Body of pancreas (tissue), 4 donors: ENCODE results near the gene GPR4. TPM values are rescaled to one million over a fixed set of nuclear protein-coding genes. Genes with fewer than 3 reads are reported as not detected.

Experiments used
- ATAC-seq: fragments of 150-250 bp; one replicate; pipeline ENCODE4 v1.9.1; 2016
- DNase-seq, 4 donors: peaks; one replicate each; pipeline ENCODE4 v3.0.0-alpha.2; 2019
- H3K27ac ChIP-seq, 4 donors: fragments of 200-600 bp; sonication (generic); 1 replicate in 3 of 4; 2 replicates in 1 of 4; pipeline versions ENCODE4 v1.5.1 to v1.6.1; 2016 to 2019; ENCODE audit warnings: mild to moderate bottlenecking in 1 of 4, mixed read lengths in 1 of 4, moderate library complexity in 1 of 4
- H3K27me3 ChIP-seq, 2 donors: fragments of 200-600 bp; sonication (generic); one replicate each; pipeline ENCODE4 v1.6.0; 2016; ENCODE audit warnings: mild to moderate bottlenecking in 1 of 2
- H3K36me3 ChIP-seq, 2 donors: fragments of 200-600 bp; sonication (generic); replicated peaks in 1 of 2; 2 replicates each; pipeline ENCODE4 v1.5.1; 2016; ENCODE audit warnings: low read depth in 2 of 2; ENCODE audit not compliant: insufficient read depth in 1 of 2
- H3K4me1 ChIP-seq: fragments of 200-600 bp; sonication (generic); one replicate; pipeline ENCODE4 v1.6.0; 2016
- H3K4me3 ChIP-seq, 2 donors: fragments of 200-600 bp; sonication (generic); 1 replicate in 1 of 2; 2 replicates in 1 of 2; pipeline ENCODE4 v1.5.1; 2016 to 2019
- H3K9me3 ChIP-seq, 3 donors: fragments of 200-600 bp; sonication (generic); 1 replicate in 2 of 3; 2 replicates in 1 of 3; pipeline ENCODE4 v1.5.1; 2016
- POLR2A ChIP-seq, 3 donors: fragments of 450-650 bp; IDR thresholded peaks; one replicate each; pipeline ENCODE4 v1.6.1; 2016; ENCODE audit warnings: antibody characterized with exemption in 3 of 3, mild to moderate bottlenecking in 2 of 3
- WGBS, 2 donors: methylation state at CpG; one replicate each; pipeline ENCODE4 v1.1.5; 2017; 5-methylcytosine and 5-hydroxymethylcytosine counted together
- intact Hi-C: fragments of 100-400 bp; cut with DNase I; formaldehyde crosslinking; loops from one replicate; pipeline ENCODE4 v1.15.1; 2023
- total RNA-seq, 2 donors: library from RNA; depleted of rRNA; stranded (reverse); fragments of >200 nt; gene quantifications; one replicate each; pipeline ENCODE4 v1.1.0, GENCODE V29; 2016
- TF ChIP-seq, protein P1 (sequence below), 7 experiments: fragments of 450-650 bp in 4 of 7; fragments of 200-600 bp in 3 of 7; sonication (generic) in 3 of 7; IDR thresholded peaks; one replicate each; pipeline ENCODE4 v1.5.1; 2016 to 2019; ENCODE audit warnings: antibody characterized with exemption in 7 of 7

Gene GPR4
- total RNA-seq, 2 donors from 2014 or later, result 0.99 to 1.3 TPM

DNA sequence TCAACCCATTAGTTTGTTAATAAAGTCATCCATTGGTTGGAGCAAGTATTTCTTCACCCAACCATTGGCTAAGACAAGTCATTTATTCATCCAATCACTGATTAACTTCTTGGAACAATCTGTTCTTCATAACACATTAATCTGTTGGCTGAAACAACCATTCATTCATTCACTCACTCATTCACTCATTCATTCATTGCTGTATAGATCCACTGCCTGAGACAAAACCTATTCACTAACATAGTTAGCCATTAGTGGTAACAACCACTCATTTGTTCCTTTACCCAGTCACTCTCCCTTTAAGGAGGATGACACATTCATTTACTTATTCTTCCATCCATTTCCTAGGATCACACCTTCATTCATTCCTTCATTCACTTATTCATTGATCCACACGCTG is 22.0 kb upstream of the GPR4 start:
- intact Hi-C loops, result no loop called here
- TF ChIP-seq, protein P1, sequence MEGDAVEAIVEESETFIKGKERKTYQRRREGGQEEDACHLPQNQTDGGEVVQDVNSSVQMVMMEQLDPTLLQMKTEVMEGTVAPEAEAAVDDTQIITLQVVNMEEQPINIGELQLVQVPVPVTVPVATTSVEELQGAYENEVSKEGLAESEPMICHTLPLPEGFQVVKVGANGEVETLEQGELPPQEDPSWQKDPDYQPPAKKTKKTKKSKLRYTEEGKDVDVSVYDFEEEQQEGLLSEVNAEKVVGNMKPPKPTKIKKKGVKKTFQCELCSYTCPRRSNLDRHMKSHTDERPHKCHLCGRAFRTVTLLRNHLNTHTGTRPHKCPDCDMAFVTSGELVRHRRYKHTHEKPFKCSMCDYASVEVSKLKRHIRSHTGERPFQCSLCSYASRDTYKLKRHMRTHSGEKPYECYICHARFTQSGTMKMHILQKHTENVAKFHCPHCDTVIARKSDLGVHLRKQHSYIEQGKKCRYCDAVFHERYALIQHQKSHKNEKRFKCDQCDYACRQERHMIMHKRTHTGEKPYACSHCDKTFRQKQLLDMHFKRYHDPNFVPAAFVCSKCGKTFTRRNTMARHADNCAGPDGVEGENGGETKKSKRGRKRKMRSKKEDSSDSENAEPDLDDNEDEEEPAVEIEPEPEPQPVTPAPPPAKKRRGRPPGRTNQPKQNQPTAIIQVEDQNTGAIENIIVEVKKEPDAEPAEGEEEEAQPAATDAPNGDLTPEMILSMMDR (IDR thresholded peaks at IDR 0.05), result no peak
- TF ChIP-seq POLR2A (IDR thresholded peaks at IDR 0.05), result no peak
- DNase-seq (no peak), ATAC-seq (no peak)
- Histone ChIP-seq H3K36me3 (peaks cover 0 to 9% of the 10 kb centered on the region in 2 donors), H3K4me3 (no peak overlapping the region), H3K9me3 (no peaks in the 10 kb centered on the region), H3K4me1 (no peaks in the 10 kb centered on the region), H3K27ac (no peak overlapping the region), H3K27me3 (no peaks in the 10 kb centered on the region)
- 87 to 92% methylated on average over 1 of the region's 1 CpG for WGBS, 2 donors

DNA sequence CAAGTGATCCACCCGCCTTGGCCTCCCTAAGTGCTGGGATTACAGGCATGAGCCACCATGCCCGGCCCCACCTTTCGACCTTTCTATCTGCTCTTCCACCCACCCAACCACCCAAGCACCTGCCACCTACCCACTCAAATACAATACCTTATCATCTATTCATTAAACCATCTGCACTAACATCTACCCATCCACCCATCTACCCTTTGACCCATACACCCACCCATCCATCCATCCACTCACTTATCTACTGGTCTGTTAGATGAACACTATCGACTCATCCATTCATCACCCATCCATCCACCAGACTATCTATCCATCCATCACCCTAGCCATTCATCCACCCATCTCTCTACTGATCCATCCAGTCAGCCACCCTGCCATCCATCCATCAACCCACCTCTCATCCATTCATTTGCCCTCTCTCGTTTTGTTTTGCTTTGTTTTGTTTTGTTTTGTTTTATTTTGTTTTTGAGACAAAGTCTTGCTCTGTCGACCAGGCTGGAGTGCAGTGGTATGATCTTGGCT is 20.0 kb upstream of the GPR4 start:
- DNase-seq, result no peak
- 82 to 90% methylated on average over 6 of the region's 6 CpGs for WGBS, 2 donors
- no peak for TF ChIP-seq POLR2A (IDR thresholded peaks at IDR 0.05)
- TF ChIP-seq, protein P1 (IDR thresholded peaks at IDR 0.05), result no peak
- H3K36me3 ChIP-seq, result peaks cover 0 to 4% of the 10 kb centered on the region in 2 donors
- H3K4me3 ChIP-seq, result no peak overlapping the region
- intact Hi-C loops, result no loop called here
- no peak for ATAC-seq
- H3K27ac ChIP-seq, result no peak overlapping the region
- H3K9me3 ChIP-seq, result no peaks in the 10 kb centered on the region
- no peaks in the 10 kb centered on the region for H3K4me1 ChIP-seq
- H3K27me3 ChIP-seq, result no peaks in the 10 kb centered on the region

GRCh38 chr19:45621389-45621788 is 19.4 kb upstream of the GPR4 start:
- WGBS, 2 donors, result 93 to 95% methylated on average over 17 of the region's 17 CpGs
- no peak for DNase-seq
- Histone ChIP-seq H3K9me3 (no peaks in the 10 kb centered on the region), H3K4me3 (no peak overlapping the region), H3K36me3 (peaks cover 0 to 4% of the 10 kb centered on the region in 2 donors), H3K27me3 (no peaks in the 10 kb centered on the region), H3K27ac (no peak overlapping the region), H3K4me1 (no peaks in the 10 kb centered on the region)
- intact Hi-C loops, result no loop called here
- TF ChIP-seq, protein P1 (IDR thresholded peaks at IDR 0.05), result no peak
- TF ChIP-seq POLR2A (IDR thresholded peaks at IDR 0.05), result no peak
- ATAC-seq, result no peak

- H3K4me3 ChIP-seq, result peak overlapping the region in 1 of 2 donors; percentile 7
- 58 to 84% methylated on average over 5 to 10 of the region's 10 CpGs for WGBS, 2 donors
- H3K27me3 ChIP-seq, result no peaks in the 10 kb centered on the region
- ATAC-seq (no peak), DNase-seq (peak in 2 of 4 donors; percentile 23 to 33)
- intact Hi-C loops, result no loop called here
- no peaks in the 10 kb centered on the region for H3K4me1 ChIP-seq
- peaks cover 0 to 10% of the 10 kb centered on the region in 2 donors for H3K36me3 ChIP-seq
- H3K9me3 ChIP-seq, result no peaks in the 10 kb centered on the region
- TF ChIP-seq, protein P1 (IDR thresholded peaks at IDR 0.05), result no peak
- TF ChIP-seq POLR2A (IDR thresholded peaks at IDR 0.05), result no peak
- H3K27ac ChIP-seq, result peak overlapping the region; percentile 57 to 87 (median 81)
Observed at GRCh38 chr19:45616704-45617017, 14.6 kb upstream of the GPR4 start.
